ENCODE measurements around the gene MCCD1. TPM values are rescaled to one million over a fixed set of nuclear protein-coding genes. Genes with fewer than 3 reads are reported as not detected.

MCCD1 gene
- polyA plus RNA-seq, 2 of the 4 experiments (the other 2 are of a cell fraction), result not detected

GRCh38 chr6:31559958-31560696 lies 31.4 kb downstream of the MCCD1 start:
- peak in 1 of 2 experiments; percentile 12 for DNase-seq (ENCODE audit: low read depth in 1 of 2, low spot score in 1 of 2)
- H3K4me2 ChIP-seq, result peak overlapping the region; percentile 45
- H3K9me3 ChIP-seq, result no peaks in the 10 kb centered on the region
- 56% methylated on average over 7 of the region's 7 CpGs for WGBS (ENCODE audit: missing lambda C conversion rate)
- ChIA-PET CTCF (interaction anchor here (1.4 to 3.7 kb wide), 5 partner anchors 9 to 67 kb away, joined by 4 to 10 read pairs (median 4); partner anchors contain the start of gene LTB), POLR2A (no interaction called here)
- ATAC-seq, result peak; percentile 64 to 80; a peak in 3 of 6 replicates
- no peak for FAIRE-seq
- no peak for TF ChIP-seq RNF2 (IDR thresholded peaks at IDR 0.05; ENCODE audit: borderline replicate concordance, low read depth)
- TF ChIP-seq FOXS1 (CRISPR knock-in tag; IDR thresholded peaks at IDR 0.05), result no peak
- no peak for TF ChIP-seq POLR2AphosphoS2 (conservative IDR thresholded peaks at IDR 0.05; ENCODE audit: low read length)
- no peak for TF ChIP-seq SMC3 (IDR thresholded peaks at IDR 0.05)
- TF ChIP-seq TP53 (CRISPR knock-in tag; IDR thresholded peaks at IDR 0.05), result no peak
- TF ChIP-seq HDAC2 (IDR thresholded peaks at IDR 0.05), result no peak
- no peak for TF ChIP-seq EP300 (IDR thresholded peaks at IDR 0.05)
- TF ChIP-seq MAFK (IDR thresholded peaks at IDR 0.05; ENCODE audit: partially characterized antibody), result no peak
- TF ChIP-seq BHLHE40 (IDR thresholded peaks at IDR 0.05; ENCODE audit: low read depth, low read length), result no peak
- TF ChIP-seq CBX8 (IDR thresholded peaks at IDR 0.05), result no peak
- no peak for TF ChIP-seq JUNB (IDR thresholded peaks at IDR 0.05)
- no peak for TF ChIP-seq RCOR1 (IDR thresholded peaks at IDR 0.05; ENCODE audit: low read depth, low read length)
- TF ChIP-seq HEYL (CRISPR knock-in tag; IDR thresholded peaks at IDR 0.05), result no peak
- H3K27ac ChIP-seq, result peak overlapping the region; percentile 33 to 74; a peak in 4 of 6 replicates
- H3K4me3 ChIP-seq, result no peak overlapping the region
- peaks cover 27% of the 10 kb centered on the region for H3K4me1 ChIP-seq

DNA sequence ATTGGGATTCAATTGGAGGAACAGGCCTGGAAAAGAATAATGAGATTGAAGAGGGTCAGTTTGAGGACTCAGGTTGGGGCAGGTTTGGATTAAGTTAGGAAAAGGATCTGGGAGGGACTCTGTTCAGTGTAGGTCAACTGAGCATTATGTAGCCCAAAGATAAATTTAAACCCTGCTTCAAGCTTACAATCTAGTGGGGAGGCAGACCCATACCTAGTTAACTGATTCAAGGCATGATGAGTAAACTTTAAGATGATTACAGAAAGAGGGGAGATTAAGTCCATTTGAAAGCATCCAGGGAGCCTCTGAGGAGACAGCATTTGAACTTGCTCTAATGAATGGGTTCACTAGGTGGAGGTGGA lies 31.9 kb downstream of the MCCD1 start:
- DNase-seq (ENCODE audit: low read depth in 1 of 2, low spot score in 1 of 2) (no peak), FAIRE-seq (no peak), ATAC-seq (no peak; a peak in 1 of 6 replicates)
- Histone ChIP-seq H3K9me3 (no peaks in the 10 kb centered on the region), H3K4me3 (no peak overlapping the region), H3K27ac (peak overlapping the region in 1 of 2 experiments; percentile 74; a peak in 2 of 6 replicates), H3K4me2 (peak overlapping the region; percentile 45), H3K4me1 (peaks cover 27% of the 10 kb centered on the region)
- ChIA-PET CTCF (interaction anchor here (1.4 to 3.7 kb wide), 4 partner anchors 10 to 67 kb away, joined by 4 to 10 read pairs (median 4); no protein-coding TSS in a partner anchor), POLR2A (no interaction called here)
- TF ChIP-seq HES2 (IDR thresholded peaks at IDR 0.05) (no peak), EP300 (IDR thresholded peaks at IDR 0.05) (no peak), HMGXB4 (CRISPR knock-in tag; IDR thresholded peaks at IDR 0.05; ENCODE audit: borderline replicate concordance) (no peak), GATA3 (IDR thresholded peaks at IDR 0.05; ENCODE audit: borderline replicate concordance) (no peak), KDM1A (IDR thresholded peaks at IDR 0.05; ENCODE audit: low read depth) (no peak), RFX5 (IDR thresholded peaks at IDR 0.05) (no peak), MYC (IDR thresholded peaks at IDR 0.05; ENCODE audit: borderline replicate concordance, low read length) (no peak), EHMT2 (IDR thresholded peaks at IDR 0.05; ENCODE audit: low read depth) (no peak), HDAC2 (IDR thresholded peaks at IDR 0.05) (no peak), CHD4 (IDR thresholded peaks at IDR 0.05; ENCODE audit: borderline replicate concordance) (no peak), HOXB13 (CRISPR knock-in tag; IDR thresholded peaks at IDR 0.05; ENCODE audit: low read depth) (no peak), MAFK (IDR thresholded peaks at IDR 0.05; ENCODE audit: partially characterized antibody) (no peak), CTCF (IDR thresholded peaks at IDR 0.05) (no peak), CBX2 (IDR thresholded peaks at IDR 0.05; ENCODE audit: borderline replicate concordance, low read depth) (no peak), JUN (IDR thresholded peaks at IDR 0.05) (no peak), FOXS1 (CRISPR knock-in tag; IDR thresholded peaks at IDR 0.05) (no peak), BCL3 (IDR thresholded peaks at IDR 0.05) (no peak)

Measured in A549 (cell line).